MM.1S (cell line): ENCODE data around the gene CARF.

Experiments used
- EZH2 ChIP-seq: fragments of 300-600 bp; sonication (generic); optimal IDR thresholded peaks from 2 replicates; pipeline ENCODE3; 2017; ENCODE audit warnings: low read depth, mild to moderate bottlenecking, antibody characterized with exemption, low read length, mixed read lengths
- EZH2phosphoT487 ChIP-seq: fragments of 300-600 bp; sonication (generic); IDR thresholded peaks from 2 replicates; pipeline ENCODE4 v1.6.1; 2018; ENCODE audit warnings: antibody characterized with exemption, low read length
- TF ChIP-seq, protein P1 (sequence below): fragments of 300-600 bp; sonication (generic); IDR thresholded peaks from 2 replicates; pipeline ENCODE4 v1.5.1; 2016; ENCODE audit warnings: antibody characterized with exemption, low read length, mixed read lengths

DNA sequence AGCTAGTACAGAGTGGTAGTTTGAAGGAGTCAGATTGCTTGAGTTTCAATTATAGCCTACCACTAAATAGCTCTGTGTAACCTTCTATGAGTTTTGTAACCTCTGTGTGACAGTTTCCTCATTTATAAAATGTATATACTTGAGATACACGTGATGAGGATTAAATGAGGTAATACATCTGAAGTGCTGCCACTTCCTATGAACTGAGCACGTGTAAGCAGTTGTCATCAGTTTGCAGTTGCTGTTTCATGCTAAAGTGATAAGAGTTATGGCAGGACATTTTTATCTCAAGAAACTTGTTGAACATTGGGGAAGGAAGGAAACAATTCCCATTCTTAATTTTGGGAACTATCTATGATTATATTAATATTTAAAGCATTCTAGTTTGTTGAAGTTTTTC lies 38.5 kb downstream of the CARF start:
- TF ChIP-seq, protein P1, sequence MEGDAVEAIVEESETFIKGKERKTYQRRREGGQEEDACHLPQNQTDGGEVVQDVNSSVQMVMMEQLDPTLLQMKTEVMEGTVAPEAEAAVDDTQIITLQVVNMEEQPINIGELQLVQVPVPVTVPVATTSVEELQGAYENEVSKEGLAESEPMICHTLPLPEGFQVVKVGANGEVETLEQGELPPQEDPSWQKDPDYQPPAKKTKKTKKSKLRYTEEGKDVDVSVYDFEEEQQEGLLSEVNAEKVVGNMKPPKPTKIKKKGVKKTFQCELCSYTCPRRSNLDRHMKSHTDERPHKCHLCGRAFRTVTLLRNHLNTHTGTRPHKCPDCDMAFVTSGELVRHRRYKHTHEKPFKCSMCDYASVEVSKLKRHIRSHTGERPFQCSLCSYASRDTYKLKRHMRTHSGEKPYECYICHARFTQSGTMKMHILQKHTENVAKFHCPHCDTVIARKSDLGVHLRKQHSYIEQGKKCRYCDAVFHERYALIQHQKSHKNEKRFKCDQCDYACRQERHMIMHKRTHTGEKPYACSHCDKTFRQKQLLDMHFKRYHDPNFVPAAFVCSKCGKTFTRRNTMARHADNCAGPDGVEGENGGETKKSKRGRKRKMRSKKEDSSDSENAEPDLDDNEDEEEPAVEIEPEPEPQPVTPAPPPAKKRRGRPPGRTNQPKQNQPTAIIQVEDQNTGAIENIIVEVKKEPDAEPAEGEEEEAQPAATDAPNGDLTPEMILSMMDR: no peak
- TF ChIP-seq EZH2 (no peak), EZH2phosphoT487 (no peak)
